A549 (cell line): ENCODE results near the gene SPPL2C.

ENCODE experiments used
- EP300 ChIP-seq, 2 experiments: fragments of >200 bp; sonication (Bioruptor Twin); formaldehyde crosslinking; IDR thresholded peaks; 2 replicates in 1 of 2; 3 replicates in 1 of 2; pipeline ENCODE4 v1.6.1; 2016 to 2017
- TF ChIP-seq, protein P1 (sequence below): fragments of >200 bp; sonication (Bioruptor Twin); formaldehyde crosslinking; IDR thresholded peaks from 3 replicates; pipeline ENCODE4 v1.5.1; 2016

DNA sequence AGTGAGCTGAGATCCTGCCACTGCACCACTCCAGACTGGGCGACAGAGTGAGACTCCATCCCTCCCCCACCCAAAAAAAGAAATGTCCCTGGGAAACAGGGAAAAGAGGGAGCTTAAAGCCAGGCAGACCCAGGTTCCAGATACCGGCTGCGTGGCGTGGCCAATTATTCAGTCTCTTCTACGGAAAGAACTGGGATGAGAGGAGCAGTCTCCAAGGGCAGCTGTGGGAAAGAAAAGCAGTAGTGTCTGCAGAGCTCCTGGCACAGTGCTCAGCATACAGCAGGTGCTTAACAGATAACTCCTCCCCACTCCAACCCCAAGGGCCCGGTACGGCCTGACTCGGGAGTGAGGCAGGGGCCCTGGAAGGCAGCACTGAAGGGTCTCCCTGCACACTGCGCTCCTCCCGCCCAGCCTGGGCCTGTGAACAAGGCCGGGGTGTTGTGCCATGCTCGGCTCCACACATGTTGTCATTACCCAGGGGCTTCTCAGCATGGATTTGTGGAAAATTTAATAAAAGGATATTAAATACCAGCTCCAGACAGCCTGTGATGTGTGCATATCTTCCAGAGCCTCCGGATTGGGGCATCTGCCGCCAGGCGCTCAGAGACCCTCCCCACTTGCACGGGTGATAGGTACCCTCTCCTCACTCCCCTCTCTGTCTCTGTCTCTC is 17.6 kb upstream of the SPPL2C start:
- TF ChIP-seq EP300 (IDR thresholded peaks at IDR 0.05), result no peak
- TF ChIP-seq, protein P1, sequence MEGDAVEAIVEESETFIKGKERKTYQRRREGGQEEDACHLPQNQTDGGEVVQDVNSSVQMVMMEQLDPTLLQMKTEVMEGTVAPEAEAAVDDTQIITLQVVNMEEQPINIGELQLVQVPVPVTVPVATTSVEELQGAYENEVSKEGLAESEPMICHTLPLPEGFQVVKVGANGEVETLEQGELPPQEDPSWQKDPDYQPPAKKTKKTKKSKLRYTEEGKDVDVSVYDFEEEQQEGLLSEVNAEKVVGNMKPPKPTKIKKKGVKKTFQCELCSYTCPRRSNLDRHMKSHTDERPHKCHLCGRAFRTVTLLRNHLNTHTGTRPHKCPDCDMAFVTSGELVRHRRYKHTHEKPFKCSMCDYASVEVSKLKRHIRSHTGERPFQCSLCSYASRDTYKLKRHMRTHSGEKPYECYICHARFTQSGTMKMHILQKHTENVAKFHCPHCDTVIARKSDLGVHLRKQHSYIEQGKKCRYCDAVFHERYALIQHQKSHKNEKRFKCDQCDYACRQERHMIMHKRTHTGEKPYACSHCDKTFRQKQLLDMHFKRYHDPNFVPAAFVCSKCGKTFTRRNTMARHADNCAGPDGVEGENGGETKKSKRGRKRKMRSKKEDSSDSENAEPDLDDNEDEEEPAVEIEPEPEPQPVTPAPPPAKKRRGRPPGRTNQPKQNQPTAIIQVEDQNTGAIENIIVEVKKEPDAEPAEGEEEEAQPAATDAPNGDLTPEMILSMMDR, result no peak
